ENCODE data around the gene COL6A6. TPM values are rescaled to one million over a fixed set of nuclear protein-coding genes. Genes with fewer than 3 reads are reported as not detected.

Gene COL6A6
- total and polyA plus RNA-seq, 2 experiments from 2014 or later: 0.07 to 0.10 TPM

- TF ChIP-seq JUNB (IDR thresholded peaks at IDR 0.05; ENCODE audit: unreplicated experiment) (no peak), EZH2phosphoT487 (IDR thresholded peaks at IDR 0.05; ENCODE audit: unreplicated experiment) (no peak), ZNF114 (CRISPR knock-in tag; IDR thresholded peaks at IDR 0.05) (no peak), ZNF331 (CRISPR knock-in tag; IDR thresholded peaks at IDR 0.05; ENCODE audit: low read depth) (no peak), CTCF (conservative IDR thresholded peaks at IDR 0.05; ENCODE audit: low read depth in 2 of 2) (no peak), POLR2AphosphoS5 (IDR thresholded peaks at IDR 0.05; ENCODE audit: low read depth) (no peak), STAT1 (IDR thresholded peaks at IDR 0.05; ENCODE audit: unreplicated experiment) (no peak), NANOG (IDR thresholded peaks at IDR 0.05; ENCODE audit: borderline replicate concordance) (no peak), ETS1 (IDR thresholded peaks at IDR 0.05) (no peak), EZH2 (IDR thresholded peaks at IDR 0.05; ENCODE audit: low read depth, unreplicated experiment) (no peak)
Measured at GRCh38 chr3:130506031-130506430, 10.9 kb upstream of the COL6A6 start (continued).

- H3K9me3 Mint-ChIP-seq: no peaks in the 10 kb centered on the region
Measured at GRCh38 chr3:130507746-130508145, 9.2 kb upstream of the COL6A6 start.

More at GRCh38 chr3:130507746-130508145, 9.2 kb upstream of the COL6A6 start:
- Histone ChIP-seq H3K4me1 (ENCODE audit: insufficient read depth) (no peaks in the 10 kb centered on the region), H2AFZ (no peak overlapping the region), H4K20me1 (replicated peaks; ENCODE audit: insufficient read depth) (no peaks in the 10 kb centered on the region), H3K4me2 (no peak overlapping the region), H3K27me3 (ENCODE audit: insufficient read depth) (no peaks in the 10 kb centered on the region), H3K4me3 (no peak overlapping the region), H3K79me2 (replicated peaks; ENCODE audit: insufficient read depth) (no peaks in the 10 kb centered on the region), H3F3A (replicated peaks; ENCODE audit: low read depth) (no peaks in the 10 kb centered on the region), H3K9me2 (ENCODE audit: insufficient read depth) (no peaks in the 10 kb centered on the region), H3K27ac (ENCODE audit: low read depth) (no peak overlapping the region), H3K36me3 (ENCODE audit: insufficient read depth) (no peaks in the 10 kb centered on the region)
- no peak for TF ChIP-seq POLR2AphosphoS5 (IDR thresholded peaks at IDR 0.05; ENCODE audit: low read depth)
- no peak for TF ChIP-seq CTCF (conservative IDR thresholded peaks at IDR 0.05; ENCODE audit: low read depth in 2 of 2)
- no peak for DNase-seq (ENCODE audit: low spot score)
- no peak overlapping the region for H3K4me3 Mint-ChIP-seq
- peaks cover 6% of the 10 kb centered on the region; the same call in 2 of the 3 replicates for H3K4me1 Mint-ChIP-seq
- no peaks in the 10 kb centered on the region for H3K36me3 Mint-ChIP-seq (ENCODE audit: low read depth)
- no peak for ATAC-seq
- H3K27ac Mint-ChIP-seq: no peak overlapping the region
- H3K27me3 Mint-ChIP-seq (ENCODE audit: insufficient read depth, low read depth, poor library complexity): no peaks in the 10 kb centered on the region
